NCI-H345 (cell line): ENCODE measurements around the gene ABCB6.
A peak's percentile ranks its signal among the peaks of the same experiment; 100 is the strongest.

Experiments
- DNase-seq: peaks from one replicate; lab custom pipeline; 2025; lab: John Stamatoyannopoulos, UW

ABCB6 gene

DNA sequence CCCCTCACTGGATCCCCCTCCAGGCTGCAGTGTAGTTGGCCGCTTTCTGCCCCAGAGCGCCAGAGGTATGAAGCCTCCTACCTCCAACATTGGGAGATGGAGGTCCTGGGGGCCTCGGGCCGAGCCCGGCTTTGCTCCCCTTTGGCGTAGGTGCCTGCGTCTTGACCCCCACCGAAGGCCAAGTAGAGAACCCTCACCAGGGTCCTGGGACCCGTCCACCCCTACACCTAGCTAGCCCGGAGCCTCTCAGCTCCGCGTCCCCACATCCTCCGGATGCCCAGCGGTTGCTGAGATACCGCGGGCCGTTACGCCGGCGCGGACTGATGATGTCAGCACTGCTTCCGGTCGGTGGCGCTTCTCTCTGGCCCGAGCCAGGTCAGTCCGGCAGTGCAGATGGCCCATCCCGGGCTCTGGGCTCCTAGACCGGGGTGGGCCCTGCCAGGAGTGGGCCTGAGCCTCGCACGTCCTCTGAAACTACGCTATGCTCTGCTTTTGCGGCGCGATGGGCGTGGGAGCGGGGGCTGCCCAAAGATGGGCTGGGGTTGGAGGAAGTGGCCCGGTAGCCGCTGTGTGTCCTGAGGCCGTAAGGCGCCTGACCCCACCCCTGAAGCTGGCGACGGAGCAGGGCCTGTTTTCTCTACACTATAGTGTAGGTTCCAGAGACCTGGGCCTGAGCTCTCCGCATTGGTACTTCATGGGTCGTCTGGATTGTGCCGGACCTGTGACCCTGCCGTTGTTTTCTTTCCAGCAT lies 26.6 kb upstream of the ABCB6 start, which contains the start of the genes GLB1L and STK16:
Gene GLB1L, minus strand, starts transcription at position 297 of the 751 bp plus-strand sequence. CDS start 1,871 bp downstream, outside the sequence.
Gene STK16, plus strand, starts transcription at position 332 of the 751 bp plus-strand sequence. CDS start 521 bp downstream, outside the sequence.
- DNase-seq: peak; percentile 90

DNA sequence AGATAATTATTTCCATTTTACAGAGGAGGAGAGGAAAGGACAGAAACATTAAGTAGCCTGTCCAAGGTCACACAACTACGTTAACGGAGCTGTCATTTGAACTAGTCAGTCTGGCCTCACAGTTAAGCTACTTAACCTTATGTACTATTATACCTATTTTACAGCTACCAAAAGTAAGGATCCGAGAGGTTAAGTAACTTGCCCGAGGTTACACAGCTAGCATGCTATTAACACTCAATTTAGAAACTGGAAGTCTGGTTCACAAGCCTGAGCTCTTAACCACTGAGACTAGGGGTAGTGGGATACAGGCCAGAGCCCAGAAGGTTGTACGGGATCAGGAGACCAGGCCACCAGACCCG lies 26.0 kb upstream of the ABCB6 start:
- no peak for DNase-seq

GRCh38 chr2:219243291-219243761 lies 24.6 kb upstream of the ABCB6 start:
- no peak for DNase-seq

DNA sequence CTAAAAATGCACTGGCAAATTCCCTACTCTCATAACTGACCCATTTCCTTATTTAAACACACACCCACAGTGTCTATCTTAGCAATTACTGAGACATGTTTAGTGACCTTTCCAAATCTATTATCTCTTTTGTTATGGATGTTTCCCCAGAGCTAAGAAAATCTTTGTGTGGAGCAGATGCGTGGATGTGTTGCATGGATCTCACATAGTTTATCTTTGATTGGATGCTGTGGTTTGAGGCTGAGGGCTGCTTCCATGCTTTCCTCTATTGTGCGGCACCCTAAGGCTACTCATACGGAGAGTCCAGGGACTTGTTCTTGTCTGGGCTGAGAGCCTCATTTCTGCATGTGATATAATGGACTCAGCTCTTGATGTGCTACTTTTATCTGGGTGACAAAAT lies 15.6 kb upstream of the ABCB6 start:
- DNase-seq: no peak

GRCh38 chr2:219230059-219230540 lies 11.3 kb upstream of the ABCB6 start:
- peak; percentile 22 for DNase-seq

GRCh38 chr2:219229305-219230058 lies 10.7 kb upstream of the ABCB6 start, which contains the start of the genes ANKZF1 and ATG9A:
Gene ANKZF1, plus strand, starts transcription at chr2:219229806. Its CDS starts 452 bp downstream, at chr2:219230258.
Gene ATG9A, minus strand, starts transcription at chr2:219229636. Its CDS starts 1,612 bp downstream, at chr2:219228024.
- DNase-seq: peak; percentile 99

DNA sequence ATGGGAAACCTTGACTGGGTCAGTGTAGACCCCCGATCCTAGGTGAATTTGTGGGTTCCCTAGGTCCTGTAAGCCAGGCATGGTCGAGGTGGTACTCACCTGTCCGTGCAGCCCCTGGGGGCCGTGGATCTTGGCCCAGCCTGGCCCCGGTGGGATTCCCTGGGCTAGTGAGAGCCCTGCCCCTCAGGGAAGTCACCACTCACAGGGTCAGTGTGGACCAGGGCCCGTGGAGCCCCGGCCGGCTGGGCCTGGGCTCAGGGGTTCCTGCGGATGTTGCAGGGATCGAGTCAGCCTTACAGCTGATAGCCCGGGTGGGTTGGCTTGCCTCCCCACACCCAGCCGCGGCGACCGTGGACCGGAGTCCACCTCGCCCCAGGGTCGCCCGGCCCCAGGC lies 10.2 kb upstream of the ABCB6 start:
- DNase-seq: no peak

GRCh38 chr2:219228041-219228910 lies 9.5 kb upstream of the ABCB6 start:
- DNase-seq: no peak

GRCh38 chr2:219225350-219225749 lies 6.6 kb upstream of the ABCB6 start:
- no peak for DNase-seq

DNA sequence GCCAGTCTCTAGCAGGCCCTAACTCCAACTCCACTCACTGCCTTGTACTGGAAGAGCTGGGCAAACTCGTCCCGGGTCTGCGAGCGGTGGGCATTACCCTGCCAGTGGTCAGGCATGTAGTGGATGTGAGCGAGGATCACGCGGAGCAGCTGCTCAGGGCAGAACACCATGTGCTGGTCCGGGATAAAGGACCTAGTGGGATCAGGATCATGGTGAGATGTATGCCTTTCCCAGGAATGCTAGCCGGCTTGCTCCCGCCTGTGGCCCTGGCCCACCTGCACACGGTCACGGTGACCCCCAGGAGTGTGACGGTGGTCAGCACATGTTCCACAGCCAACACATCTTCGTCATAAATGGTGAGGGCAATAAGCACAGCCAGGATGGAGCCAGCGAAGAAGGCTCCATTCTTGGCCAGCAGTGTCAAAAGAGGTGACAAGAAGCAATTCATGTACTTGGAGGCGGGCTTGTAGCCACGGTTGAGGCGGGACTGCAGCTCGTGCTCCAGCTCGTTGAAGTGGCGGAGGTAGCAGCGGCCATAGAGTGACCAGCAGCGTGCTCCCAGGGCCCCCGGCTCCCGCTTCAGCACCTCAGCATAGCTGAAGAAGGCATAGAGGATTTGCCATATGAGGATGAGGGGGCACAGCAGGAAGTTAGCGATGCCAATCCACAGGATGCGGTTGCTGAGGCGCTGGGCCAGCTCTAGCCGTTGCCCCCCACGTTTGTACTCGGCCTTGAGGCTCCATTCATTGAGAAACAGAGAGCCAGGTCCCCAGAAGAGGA lies 5.3 kb upstream of the ABCB6 start:
- DNase-seq: no peak

GRCh38 chr2:219221957-219222518 lies 3.3 kb upstream of the ABCB6 start:
- DNase-seq: no peak

GRCh38 chr2:219220652-219221402 lies 2.1 kb upstream of the ABCB6 start:
- DNase-seq: no peak

GRCh38 chr2:219219784-219220532 lies 1.2 kb upstream of the ABCB6 start:
- DNase-seq: no peak

- DNase-seq: peak; percentile 67
These were observed 484 bp downstream of the ABCB6 start for GRCh38 chr2:219218217-219218731.

- no peak for DNase-seq
These were observed 2.2 kb downstream of the ABCB6 start for GRCh38 chr2:219216535-219216915.

- DNase-seq: no peak
These were observed 2.8 kb downstream of the ABCB6 start for GRCh38 chr2:219215871-219216534.

- DNase-seq: no peak
These were observed 4.0 kb downstream of the ABCB6 start for GRCh38 chr2:219214786-219215185.

DNA sequence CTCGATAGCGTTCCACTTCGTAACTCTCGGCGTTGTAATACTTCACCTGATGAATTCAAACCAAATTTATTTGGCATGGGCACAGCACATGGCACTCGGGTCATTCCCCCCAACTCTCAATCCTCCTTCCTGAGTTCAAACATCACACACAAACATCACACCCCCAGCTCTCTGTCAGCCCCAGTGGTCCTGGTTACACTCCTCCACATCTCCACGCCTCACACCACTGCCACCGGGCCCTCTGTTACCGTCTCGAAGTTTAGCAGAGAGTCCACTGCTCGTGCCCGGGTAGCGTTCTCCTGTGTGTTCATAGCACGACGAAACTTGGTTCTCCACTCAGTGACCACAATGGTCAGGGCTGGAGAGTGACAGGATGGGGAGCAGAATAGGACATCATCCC lies 4.6 kb downstream of the ABCB6 start:
- DNase-seq: no peak
